TTC549 (cell line): Measurements from ENCODE around the gene PARG.
"Not testable (repeated sequence)": the region's sequence is repeated elsewhere in the genome, so short reads cannot be mapped to it uniquely, and the experiment has no call there.

Experiments used
- FAIRE-seq: peaks from 2 replicates; lab custom pipeline; 2012; peaks lifted over from hg19 to GRCh38; lab: Jason Lieb, UNC

PARG gene

DNA sequence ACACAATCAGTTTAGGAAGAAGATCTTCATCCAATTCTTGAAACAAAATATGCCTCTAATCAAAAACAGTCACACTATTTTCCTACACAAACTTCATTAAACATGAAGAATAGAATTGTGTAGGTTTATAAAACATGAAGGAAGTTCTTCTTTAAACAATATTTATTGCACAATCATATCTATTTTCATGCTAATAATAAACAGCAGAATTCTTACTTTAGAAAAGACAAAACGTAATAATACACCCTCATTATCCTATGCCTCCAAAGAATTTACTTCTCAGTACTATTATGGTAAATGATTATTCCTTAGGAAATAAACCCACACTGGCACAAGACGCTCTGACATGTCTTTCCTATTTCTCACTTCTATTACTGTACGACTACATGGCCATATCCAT is 41.4 kb downstream of the PARG start:
- not testable (repeated sequence) for FAIRE-seq

DNA sequence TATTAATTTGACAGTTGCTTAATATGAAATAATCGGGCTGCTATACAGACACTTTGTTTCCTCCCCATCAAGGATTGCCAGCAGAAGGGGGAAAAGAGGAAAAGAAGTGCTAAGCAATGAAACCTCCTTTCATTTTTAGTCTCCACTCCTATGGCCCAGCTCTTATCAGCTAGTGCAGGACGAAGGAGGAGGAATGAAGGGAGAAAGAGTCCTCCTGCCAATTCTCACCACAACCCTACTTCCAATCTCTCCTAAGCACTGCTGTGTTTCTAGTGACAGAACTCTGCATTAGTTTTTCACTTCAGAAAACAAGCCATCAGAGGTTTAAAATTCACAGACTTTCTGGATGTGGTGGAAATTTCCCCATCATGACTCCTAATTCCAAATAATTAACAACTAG is 41.8 kb downstream of the PARG start:
- not testable (repeated sequence) for FAIRE-seq

DNA sequence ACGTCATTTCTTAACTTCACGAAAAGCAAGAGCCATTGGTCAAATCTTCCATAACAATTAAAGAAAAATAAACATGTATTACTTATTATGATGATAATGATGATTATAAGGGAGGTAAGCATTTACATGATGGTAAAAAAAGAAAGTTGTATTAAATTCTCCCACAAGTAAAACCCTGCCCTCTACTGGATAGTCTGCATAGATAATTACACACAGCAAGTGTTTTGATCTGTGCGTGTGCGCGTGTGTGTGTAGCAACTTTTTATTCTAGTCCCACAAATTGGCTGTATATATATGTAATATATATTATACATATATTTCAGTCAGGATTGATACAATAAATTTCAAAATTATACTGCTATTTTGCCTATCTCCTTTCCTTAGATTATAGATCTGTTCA is 51.8 kb downstream of the PARG start:
- FAIRE-seq: not testable (repeated sequence)

DNA sequence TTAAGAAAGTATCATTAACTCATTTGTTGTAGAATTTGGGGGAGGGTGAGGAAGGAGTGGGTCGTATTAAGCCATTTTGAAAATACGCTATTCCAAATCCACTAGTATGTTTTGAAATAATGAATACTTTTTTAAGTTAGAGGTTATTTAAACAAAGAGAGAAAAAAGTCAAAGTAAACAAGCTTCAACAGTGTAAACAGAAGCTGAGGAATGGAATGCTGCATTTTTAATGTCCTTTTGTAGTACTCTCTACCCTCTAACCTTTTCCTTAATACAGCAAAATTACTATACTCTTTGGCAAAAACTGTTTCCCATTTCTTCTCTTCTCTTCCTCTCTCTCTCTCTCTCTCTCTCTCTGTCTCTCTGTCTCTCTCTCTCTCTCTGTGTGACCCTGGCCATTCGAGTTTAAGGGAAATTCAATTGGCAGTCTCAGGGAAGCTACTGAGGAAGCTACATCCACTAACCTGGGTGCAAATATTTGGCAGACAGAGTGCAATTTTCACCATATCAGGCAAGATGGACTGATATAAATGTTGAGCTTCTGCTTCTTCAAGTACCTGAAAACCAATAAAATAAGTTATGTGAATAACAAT is 57.0 kb downstream of the PARG start:
- not testable (repeated sequence) for FAIRE-seq

DNA sequence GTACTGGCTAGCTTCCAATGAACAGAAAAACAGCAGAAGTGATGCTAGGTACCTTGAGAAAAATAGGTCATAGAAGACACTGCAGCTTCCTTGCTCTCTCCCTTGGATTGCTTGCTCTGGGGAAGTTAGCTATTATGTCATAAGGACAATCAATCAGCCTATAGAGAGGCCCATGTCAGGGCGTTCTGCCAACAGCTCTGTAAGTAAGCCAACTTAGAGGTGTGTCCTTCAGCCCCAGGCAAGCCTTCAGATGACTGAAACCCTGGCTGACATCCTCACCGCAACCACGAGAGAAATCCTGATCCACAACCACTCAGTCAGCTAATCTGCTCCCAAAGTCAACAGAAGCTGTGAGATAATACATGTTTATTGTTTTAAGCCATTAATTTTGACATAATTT is 58.0 kb downstream of the PARG start:
- not testable (repeated sequence) for FAIRE-seq

DNA sequence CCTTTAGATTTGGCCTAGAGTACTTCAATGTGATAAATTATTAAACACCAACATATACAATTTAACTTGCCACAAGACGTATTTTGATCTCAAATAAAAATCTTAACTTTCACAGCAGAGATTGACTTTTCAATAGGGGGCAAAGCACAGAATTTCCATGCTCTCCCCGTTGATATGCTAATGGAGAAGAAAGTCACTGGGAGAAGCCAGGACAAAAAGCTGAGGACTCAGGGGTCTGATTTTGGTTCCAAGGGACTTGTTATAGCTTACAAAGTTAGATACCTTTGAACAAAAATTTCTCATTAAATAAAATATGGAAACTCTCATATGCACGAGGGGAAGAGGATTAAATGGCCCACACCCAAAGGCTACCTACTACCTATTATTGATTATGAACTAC is 59.5 kb downstream of the PARG start:
- not testable (repeated sequence) for FAIRE-seq

DNA sequence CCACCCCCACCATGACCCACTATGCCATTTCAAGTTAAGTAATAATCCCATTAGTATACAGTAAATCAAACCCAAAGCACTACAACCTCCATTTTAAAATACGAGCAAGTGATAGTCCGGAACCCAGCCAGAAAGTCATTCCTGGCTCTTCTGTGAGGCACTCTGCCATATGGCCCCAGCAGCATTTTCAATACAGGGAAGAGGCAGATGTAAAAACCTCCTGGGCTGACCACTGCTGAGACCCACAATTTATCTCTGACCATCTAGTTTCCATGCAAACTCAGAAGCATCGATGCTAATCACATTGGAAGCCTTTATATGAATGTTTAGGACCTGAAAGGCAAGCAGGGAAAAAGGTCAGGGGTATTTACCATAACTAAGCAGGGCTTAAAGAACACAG is 69.1 kb downstream of the PARG start:
- FAIRE-seq: not testable (repeated sequence)

DNA sequence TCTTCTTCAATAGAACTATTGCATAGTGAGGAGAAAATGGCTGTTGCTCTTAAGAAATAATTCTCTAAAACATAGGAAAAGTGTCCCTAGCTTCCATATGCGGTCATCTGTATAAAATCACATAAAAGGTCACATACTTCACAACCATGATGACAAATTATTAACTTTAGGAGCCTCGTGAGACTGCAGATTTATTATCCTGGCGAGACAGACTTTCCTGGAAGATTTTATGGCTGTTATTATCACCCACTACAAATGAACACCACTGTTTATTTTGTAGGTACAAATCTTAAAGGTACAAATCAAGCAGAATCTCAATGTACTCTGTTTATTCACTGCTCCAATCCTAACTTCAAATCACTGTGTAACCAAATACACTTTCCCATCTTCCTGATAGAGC is 70.4 kb downstream of the PARG start:
- FAIRE-seq: not testable (repeated sequence)

DNA sequence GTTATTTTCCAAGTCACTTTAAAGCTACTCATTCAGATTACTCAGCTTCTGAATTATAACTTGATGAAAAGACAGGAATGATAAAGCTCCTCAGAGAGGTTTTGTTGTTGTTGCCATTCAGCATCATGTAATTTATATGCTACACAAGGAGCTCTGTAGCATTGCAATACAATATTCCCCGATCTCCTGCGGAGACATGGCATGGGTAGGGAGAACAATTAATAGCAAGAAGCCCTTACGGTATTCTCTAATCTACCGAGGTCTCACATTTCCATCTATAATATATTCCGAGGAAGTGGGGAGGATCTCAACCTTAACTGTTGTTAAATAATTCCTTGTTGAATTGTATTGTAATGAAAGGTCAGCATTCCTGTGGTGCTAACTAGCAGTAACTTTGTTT is 81.9 kb downstream of the PARG start:
- FAIRE-seq: not testable (repeated sequence)

DNA sequence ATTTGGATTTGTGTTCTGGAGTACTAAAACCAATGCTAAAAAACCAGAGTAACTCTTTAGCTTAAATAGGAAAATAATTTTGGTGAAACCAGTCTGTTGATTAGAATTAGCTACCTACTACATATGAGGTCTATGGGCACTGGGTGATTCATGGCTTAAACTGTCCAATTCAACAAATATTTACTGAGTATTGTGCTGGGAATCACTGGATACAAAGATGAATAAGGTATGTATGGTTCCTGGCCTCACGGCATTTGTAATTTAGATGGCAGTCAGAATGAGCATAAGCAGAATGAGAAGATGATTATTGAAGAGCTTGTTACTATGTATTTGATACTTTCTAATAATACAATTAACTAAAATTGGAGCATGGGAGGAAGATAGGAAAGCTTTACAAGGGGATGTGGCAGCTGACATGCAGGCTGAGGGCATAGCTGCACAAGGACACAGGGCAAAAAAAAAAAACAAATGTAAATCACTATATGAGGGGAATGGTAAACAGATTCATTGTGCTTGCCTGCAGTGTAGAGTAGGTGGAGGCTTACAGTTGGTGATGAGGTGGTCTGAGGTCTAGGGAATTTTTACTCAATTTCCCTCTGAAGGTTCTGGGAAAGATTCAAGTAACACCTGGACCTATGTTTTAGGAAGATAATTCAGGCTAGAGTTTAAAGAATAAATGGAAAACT is 83.0 kb downstream of the PARG start:
- FAIRE-seq: not testable (repeated sequence)

DNA sequence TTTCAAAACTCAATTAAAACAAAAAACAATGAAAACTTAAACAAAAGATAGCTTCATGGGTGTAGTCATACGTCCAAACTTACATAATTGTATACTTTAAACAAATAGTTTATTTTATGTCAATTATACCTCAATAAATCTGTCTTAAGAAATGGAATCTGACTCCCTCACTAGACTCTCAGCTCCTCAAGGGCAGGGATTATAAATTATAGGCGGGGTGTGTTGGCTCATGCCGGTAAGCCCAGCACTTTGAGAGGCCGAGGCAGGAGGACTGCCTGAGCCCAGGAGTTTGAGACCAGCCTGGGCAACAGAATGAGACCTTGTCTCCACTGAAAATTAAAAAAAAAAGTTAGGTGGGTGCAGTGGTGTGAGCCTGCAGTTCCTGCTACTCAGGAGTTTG is 92.3 kb downstream of the PARG start:
- FAIRE-seq: not testable (repeated sequence)

DNA sequence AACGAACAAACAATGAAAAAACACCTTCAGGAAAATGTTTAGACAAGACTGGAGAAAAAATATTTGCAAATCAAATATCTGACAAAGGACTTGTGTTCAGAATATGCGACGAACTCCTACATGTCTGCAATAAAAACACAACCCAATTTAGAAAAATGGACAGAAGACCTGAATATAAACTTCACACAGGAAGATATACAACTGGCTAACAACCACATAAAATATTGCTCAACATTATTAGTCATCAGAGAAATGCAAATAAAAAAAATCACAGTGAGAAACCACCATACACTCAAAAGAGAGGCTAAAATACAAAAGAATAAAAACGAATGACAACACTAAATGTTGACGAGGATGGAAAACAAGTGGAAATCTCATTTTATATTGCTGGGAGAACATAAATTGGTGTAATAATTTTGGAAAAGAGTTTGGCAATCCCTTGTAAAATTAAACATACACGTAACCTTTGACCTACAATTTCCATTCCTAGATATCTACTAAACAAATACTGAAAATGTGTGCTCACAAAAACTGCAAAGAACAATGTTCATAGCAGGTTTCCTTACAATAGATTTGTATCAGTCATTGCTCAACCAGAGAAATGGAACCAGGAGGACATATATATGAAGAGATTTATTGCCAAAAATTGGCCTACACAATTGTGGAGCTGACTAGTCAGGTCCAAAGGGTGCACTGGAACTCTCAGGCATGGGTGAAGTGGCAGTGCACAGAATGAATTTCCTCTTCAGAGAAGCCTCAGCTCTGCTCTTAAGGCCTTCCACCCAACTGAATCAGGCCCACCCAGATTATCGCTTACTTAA is 96.8 kb downstream of the PARG start:
- no peak for FAIRE-seq

DNA sequence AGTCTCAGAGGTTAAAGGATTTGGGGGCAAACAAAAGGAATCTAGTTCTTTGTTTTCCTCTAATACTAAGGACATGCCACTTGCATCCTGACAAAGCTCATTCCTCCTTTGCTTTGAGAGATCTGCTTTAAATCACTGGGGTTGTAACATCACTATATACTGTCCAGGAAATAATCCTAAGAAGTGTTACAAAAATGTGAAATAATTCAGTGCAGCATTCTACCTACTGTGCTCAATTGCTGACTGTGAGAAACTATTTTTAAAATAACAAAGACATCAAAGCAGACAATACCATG is 99.5 kb downstream of the PARG start:
- FAIRE-seq: not testable (repeated sequence)

DNA sequence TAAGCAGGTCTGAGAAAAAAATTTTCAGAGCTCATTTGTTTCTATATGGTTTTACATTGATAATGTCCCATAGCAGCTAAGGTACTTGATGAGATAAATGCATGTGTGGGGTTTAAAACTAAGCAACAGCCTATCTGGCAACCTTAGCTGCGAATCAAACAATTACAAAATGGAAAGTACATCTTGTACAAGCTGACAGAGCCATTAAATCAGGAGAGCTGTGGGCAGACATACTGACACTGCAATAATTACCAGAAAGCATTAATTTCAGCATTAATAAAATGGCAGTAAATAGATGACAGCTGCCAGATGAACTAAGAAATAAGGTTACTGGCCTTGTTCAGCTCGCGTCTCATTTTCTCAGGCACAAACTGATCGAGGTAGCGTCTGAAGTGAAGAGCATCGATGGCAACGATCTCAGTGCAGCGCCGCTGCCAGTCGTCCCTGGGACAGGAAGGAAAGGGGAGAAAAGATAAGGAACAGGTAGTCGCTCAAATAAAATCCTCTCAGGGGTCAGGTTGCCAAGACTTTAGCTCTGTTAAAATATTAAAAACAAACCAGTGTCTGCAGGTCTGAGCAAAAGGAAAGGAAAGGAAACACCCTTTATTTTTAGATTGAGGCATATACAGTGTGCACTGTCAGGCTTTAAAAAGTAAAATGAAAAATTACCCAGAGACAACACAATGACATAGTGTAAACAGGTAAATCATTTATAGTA is 100.1 kb downstream of the PARG start:
- no peak for FAIRE-seq

DNA sequence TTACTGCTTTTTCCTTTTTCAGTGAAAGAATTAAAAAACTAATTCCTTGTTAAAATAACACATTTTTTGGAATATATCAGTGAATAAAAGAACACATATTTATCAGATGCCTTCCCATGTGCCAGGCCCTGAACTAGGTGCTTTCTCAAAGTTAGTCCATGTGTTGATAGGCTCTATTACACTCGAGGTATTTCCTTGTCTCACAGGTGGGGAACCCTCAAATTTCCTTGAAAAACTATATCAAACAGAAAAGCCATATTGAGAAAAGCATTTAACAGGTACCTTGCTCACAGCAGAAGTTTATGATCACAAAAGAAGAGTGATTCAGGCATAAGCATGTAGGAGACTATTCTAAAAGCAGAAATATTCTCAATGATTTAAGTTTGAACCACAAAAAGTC is 104.1 kb downstream of the PARG start:
- FAIRE-seq: no peak

DNA sequence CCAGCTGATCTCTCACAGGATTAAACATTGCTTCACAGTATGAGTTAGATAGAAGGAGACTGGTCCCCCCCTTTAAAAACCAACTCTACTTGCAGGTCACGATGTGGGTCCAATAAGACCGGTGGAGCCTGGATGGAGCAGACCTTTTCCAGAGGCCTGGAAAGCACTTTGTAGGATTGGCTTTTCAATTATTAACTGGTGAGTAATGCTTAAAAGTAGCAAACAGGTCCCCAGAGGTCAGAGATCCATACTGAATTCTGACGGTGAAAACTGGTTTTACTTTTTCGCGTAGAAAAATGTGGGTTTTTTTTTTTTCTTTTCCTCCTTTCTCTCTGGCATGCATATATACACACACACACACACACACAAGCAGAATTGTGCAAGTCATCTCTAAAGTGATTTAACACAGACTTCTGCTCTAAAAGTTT is 104.8 kb downstream of the PARG start:
- FAIRE-seq: no peak

DNA sequence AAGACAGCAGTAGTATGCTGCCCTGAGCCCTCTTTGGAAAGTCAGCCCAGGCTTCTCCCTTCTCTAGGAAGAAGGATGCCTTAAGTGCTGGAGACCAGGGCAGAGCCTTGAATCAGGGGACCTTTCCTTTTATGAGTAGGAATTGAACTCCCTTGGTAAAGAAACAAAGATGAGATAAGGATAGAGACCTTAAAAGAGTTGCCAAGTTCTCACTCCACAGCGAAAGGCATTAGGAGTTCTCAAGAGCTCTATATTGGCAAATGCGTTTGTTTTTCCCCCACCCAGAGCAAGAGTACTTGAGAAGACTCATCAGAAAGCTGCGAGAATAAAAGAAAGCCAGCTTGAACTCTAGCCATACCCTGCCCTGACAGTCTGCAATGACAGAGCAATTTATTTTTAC is 106.9 kb downstream of the PARG start:
- no peak for FAIRE-seq

DNA sequence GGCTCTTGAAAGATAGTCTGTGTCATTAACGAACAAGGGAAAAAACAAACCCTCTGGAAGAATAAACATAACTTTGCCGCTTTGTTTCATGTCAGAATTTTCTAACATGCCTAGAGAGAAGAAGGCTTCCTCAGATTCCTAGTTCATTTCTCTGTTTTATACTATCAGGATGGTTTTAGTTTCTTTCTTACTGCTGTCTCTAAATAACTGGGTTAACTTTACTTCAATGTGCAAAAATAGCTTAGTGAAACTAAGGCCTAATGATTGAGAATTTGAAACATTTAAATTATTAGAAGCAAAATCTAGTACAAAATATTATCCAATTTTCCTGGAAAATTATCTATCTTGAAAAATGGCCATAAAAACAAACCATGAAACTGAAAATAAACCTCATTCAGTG is 107.6 kb downstream of the PARG start:
- no peak for FAIRE-seq

DNA sequence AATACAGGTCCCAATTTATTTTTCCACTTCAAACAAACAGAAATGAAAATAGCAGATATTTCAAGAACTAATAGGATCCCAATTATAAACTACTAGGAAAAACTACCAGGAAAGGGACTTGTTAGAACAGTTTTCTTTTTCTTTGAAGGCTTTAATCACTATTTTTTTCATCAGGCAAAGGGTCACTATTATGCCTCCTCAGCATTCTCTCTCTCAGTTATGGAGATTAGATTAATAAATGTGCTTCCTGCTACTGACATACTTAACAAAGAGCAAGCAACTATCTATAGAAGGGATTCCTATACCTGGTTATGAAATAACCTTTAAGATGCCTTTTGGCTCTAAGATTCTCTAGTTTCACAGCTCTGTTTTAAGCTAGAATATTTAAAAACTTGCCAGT is 108.7 kb downstream of the PARG start:
- FAIRE-seq: no peak

DNA sequence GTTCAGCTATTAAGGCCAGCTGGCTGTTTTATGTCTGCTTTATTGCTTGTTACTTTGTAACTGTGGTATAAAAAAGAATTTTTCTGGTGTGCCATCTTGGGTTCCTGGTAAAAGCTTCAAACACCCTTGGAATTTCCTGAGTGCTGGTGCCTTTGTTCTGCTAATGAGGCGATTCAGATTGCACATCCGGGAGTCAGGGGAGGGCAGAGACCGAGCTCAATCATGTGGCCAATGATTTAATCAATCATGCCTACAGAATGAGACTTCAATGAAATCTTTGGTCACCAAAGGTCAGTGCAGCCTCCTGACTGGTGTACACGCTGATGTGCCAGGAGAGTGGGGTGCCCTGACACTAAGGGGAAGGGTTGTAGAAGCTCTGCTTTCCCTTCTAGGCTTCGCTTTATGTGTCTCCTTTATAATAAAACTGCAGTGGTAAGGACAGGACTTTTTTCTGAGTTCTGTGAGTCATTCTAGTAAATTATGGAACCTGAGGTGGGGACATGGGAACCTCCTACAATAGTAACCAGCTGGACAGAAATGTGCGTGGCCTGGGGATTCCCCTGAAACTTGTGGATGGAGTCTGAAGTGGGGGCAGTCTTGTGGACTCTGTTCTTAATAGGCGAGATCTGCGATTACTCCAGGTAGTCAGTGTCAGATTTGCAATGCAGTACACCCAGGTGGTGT is 110.3 kb downstream of the PARG start:
- FAIRE-seq: no peak

DNA sequence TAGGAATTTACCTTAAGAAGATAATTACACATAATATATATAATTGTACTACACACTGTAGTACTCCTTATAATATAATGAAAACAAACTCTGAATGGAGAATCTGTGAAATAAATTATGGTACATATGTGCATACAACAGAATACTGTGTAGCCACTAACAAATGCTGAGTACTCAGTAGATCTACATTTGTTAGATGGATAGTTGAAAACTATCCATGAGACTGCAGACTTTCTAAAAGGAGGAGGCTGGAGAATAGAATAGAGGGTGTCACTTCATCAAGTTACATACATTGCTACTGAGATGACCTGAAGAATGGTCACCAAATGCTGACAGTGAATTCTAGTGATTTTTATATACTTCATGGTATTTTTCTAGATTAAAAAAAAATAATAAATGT is 111.0 kb downstream of the PARG start:
- no peak for FAIRE-seq

DNA sequence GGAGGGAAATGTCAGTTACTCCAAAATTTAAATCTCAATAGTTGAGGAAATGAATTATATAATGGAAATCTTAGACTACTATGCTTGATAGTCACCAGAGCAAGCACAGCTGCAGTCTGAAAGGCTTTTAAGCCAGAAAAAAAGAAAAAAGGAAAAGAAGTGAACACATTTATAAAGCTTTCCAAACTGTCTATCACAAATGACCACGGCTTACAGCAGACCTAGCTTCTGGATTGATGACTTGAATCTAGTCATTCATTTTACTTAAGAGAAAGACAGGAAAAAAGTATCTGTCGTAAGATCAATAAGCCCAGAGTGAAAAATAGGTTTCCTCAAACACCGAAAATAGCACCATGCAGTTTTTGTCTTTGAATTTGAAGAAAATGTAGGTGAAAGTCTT is 111.8 kb downstream of the PARG start:
- no peak for FAIRE-seq
